Body of pancreas (tissue), 4 donors: Measurements from ENCODE around the gene ERCC3. TPM values are rescaled to one million over a fixed set of nuclear protein-coding genes. Genes with fewer than 3 reads are reported as not detected.

Source experiments
- ATAC-seq: fragments of 150-250 bp; one replicate; pipeline ENCODE4 v1.9.1; 2016
- DNase-seq, 4 donors: peaks; one replicate each; pipeline ENCODE4 v3.0.0-alpha.2; 2019
- H3K27ac ChIP-seq, 4 donors: fragments of 200-600 bp; sonication (generic); 1 replicate in 3 of 4; 2 replicates in 1 of 4; pipeline versions ENCODE4 v1.5.1 to v1.6.1; 2016 to 2019; ENCODE audit warnings: mild to moderate bottlenecking in 1 of 4, mixed read lengths in 1 of 4, moderate library complexity in 1 of 4
- H3K27me3 ChIP-seq, 2 donors: fragments of 200-600 bp; sonication (generic); one replicate each; pipeline ENCODE4 v1.6.0; 2016; ENCODE audit warnings: mild to moderate bottlenecking in 1 of 2
- H3K36me3 ChIP-seq, 2 donors: fragments of 200-600 bp; sonication (generic); replicated peaks in 1 of 2; 2 replicates each; pipeline ENCODE4 v1.5.1; 2016; ENCODE audit warnings: low read depth in 2 of 2; ENCODE audit not compliant: insufficient read depth in 1 of 2
- H3K4me1 ChIP-seq: fragments of 200-600 bp; sonication (generic); one replicate; pipeline ENCODE4 v1.6.0; 2016
- H3K4me3 ChIP-seq, 2 donors: fragments of 200-600 bp; sonication (generic); 1 replicate in 1 of 2; 2 replicates in 1 of 2; pipeline ENCODE4 v1.5.1; 2016 to 2019
- H3K9me3 ChIP-seq, 3 donors: fragments of 200-600 bp; sonication (generic); 1 replicate in 2 of 3; 2 replicates in 1 of 3; pipeline ENCODE4 v1.5.1; 2016
- CTCF ChIP-seq, 7 experiments: fragments of 450-650 bp in 4 of 7; fragments of 200-600 bp in 3 of 7; sonication (generic) in 3 of 7; IDR thresholded peaks; one replicate each; pipeline ENCODE4 v1.5.1; 2016 to 2019; ENCODE audit warnings: antibody characterized with exemption in 7 of 7
- POLR2A ChIP-seq, 3 donors: fragments of 450-650 bp; IDR thresholded peaks; one replicate each; pipeline ENCODE4 v1.6.1; 2016; ENCODE audit warnings: antibody characterized with exemption in 3 of 3, mild to moderate bottlenecking in 2 of 3
- WGBS, 2 donors: methylation state at CpG; one replicate each; pipeline ENCODE4 v1.1.5; 2017; 5-methylcytosine and 5-hydroxymethylcytosine counted together
- intact Hi-C: fragments of 100-400 bp; cut with DNase I; formaldehyde crosslinking; loops from one replicate; pipeline ENCODE4 v1.15.1; 2023
- total RNA-seq, 2 donors: library from RNA; depleted of rRNA; stranded (reverse); fragments of >200 nt; gene quantifications; one replicate each; pipeline ENCODE4 v1.1.0, GENCODE V29; 2016

Gene ERCC3
- total RNA-seq, 2 donors from 2014 or later = 28.5 to 54.7 TPM

DNA sequence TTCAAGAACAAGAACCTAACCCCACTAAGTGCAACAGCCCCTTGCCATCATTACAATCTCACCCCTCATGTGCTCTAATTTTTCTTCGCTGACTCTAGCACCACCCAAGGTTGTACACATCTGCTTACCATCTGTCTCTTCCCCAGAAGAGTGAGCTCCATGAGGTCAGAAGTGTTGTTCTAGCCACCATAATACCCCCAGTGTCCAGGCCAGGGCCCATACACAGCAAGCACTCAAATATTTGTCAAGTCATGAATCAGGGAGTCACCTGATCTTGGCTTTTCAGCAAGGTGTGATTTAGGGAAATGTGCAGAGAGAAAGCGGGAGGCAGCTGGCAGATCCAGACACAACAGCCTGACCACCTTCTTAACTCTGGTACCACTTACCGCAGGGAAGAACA, 5.7 kb downstream of the ERCC3 start:
- TF ChIP-seq POLR2A (IDR thresholded peaks at IDR 0.05) (no peak), CTCF (IDR thresholded peaks at IDR 0.05) (no peak)
- no peaks in the 10 kb centered on the region for H3K9me3 ChIP-seq
- 93 to 94% methylated on average over 3 of the region's 3 CpGs for WGBS, 2 donors
- peaks cover 9% of the 10 kb centered on the region for H3K4me1 ChIP-seq
- H3K4me3 ChIP-seq = no peak overlapping the region
- DNase-seq = no peak
- ATAC-seq = no peak
- no peak overlapping the region for H3K27ac ChIP-seq
- no peaks in the 10 kb centered on the region for H3K27me3 ChIP-seq
- H3K36me3 ChIP-seq = peaks cover 5 to 41% of the 10 kb centered on the region in 2 donors
- intact Hi-C loops = no loop called here

DNA sequence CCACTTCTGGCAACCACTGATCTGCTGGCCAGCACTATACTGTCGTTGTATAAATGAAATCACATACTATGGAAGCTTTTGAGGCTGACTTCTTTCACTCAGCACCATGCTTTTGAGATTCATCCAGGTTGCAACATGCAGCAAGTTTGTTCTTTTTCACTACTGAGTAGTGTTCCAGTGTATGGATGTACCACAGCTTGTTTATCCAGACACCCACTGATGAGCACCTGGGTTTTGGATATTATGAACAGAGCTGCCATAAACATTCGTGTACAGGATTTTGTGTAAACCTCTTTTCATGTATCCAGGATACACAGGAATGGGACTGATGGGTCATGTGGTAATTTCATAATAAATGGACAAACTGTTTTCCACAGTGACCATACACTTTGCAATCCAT, 10.7 kb downstream of the ERCC3 start:
- no peak overlapping the region for H3K27ac ChIP-seq
- intact Hi-C loops = no loop called here
- no peak overlapping the region for H3K4me3 ChIP-seq
- H3K4me1 ChIP-seq = no peaks in the 10 kb centered on the region
- ATAC-seq (no peak), DNase-seq (no peak)
- peaks cover 0 to 29% of the 10 kb centered on the region in 2 donors for H3K36me3 ChIP-seq
- H3K27me3 ChIP-seq = no peaks in the 10 kb centered on the region
- H3K9me3 ChIP-seq = no peaks in the 10 kb centered on the region
- WGBS, 2 donors = 92 to 100% methylated on average over 2 of the region's 2 CpGs
- TF ChIP-seq POLR2A (IDR thresholded peaks at IDR 0.05) (no peak), CTCF (IDR thresholded peaks at IDR 0.05) (no peak)

- Histone ChIP-seq H3K36me3 (peaks cover 4 to 13% of the 10 kb centered on the region in 2 donors), H3K4me3 (no peak overlapping the region), H3K27ac (no peak overlapping the region), H3K4me1 (no peaks in the 10 kb centered on the region), H3K9me3 (no peaks in the 10 kb centered on the region), H3K27me3 (no peaks in the 10 kb centered on the region)
- no peak for DNase-seq
- WGBS, 2 donors = 90 to 98% methylated on average over 2 of the region's 2 CpGs
- intact Hi-C loops = no loop called here
- TF ChIP-seq POLR2A (IDR thresholded peaks at IDR 0.05) = no peak
- no peak for ATAC-seq
Observed at GRCh38 chr2:127280693-127281092, 13.3 kb downstream of the ERCC3 start.

GRCh38 chr2:127279781-127280180, 14.2 kb downstream of the ERCC3 start:
- no peaks in the 10 kb centered on the region for H3K27me3 ChIP-seq
- DNase-seq (no peak), ATAC-seq (no peak)
- intact Hi-C loops = no loop called here
- 77 to 85% methylated on average over 5 of the region's 5 CpGs for WGBS, 2 donors
- no peaks in the 10 kb centered on the region for H3K4me1 ChIP-seq
- H3K9me3 ChIP-seq = no peaks in the 10 kb centered on the region
- TF ChIP-seq CTCF (IDR thresholded peaks at IDR 0.05) = no peak
- no peak for TF ChIP-seq POLR2A (IDR thresholded peaks at IDR 0.05)
- no peak overlapping the region for H3K4me3 ChIP-seq
- H3K36me3 ChIP-seq = peaks cover 8 to 13% of the 10 kb centered on the region in 2 donors
- no peak overlapping the region for H3K27ac ChIP-seq

GRCh38 chr2:127278959-127279358, 15.0 kb downstream of the ERCC3 start:
- intact Hi-C loops = no loop called here
- no peak for ATAC-seq
- Histone ChIP-seq H3K27ac (no peak overlapping the region), H3K36me3 (peaks cover 8 to 14% of the 10 kb centered on the region in 2 donors), H3K4me3 (no peak overlapping the region), H3K4me1 (no peaks in the 10 kb centered on the region), H3K9me3 (no peaks in the 10 kb centered on the region), H3K27me3 (no peaks in the 10 kb centered on the region)
- 82 to 92% methylated on average over 3 of the region's 3 CpGs for WGBS, 2 donors
- no peak for DNase-seq
- no peak for TF ChIP-seq CTCF (IDR thresholded peaks at IDR 0.05)
- TF ChIP-seq POLR2A (IDR thresholded peaks at IDR 0.05) = no peak
